SU-DHL-6 (cell line): ENCODE data around the gene PPARA.

Experiments
- EZH2phosphoT487 ChIP-seq: fragments of 200-600 bp; sonication (generic), shearing (Covaris generic); conservative IDR thresholded peaks from 2 replicates; pipeline ENCODE4 v1.6.1; 2018; ENCODE audit warnings: mild to moderate bottlenecking, antibody characterized with exemption, low read length, moderate library complexity, mixed read lengths
- TF ChIP-seq, protein P1 (sequence below): fragments of 200-600 bp; sonication (generic); IDR thresholded peaks from one replicate; pipeline ENCODE4 v1.5.1; 2017; ENCODE audit warnings: antibody characterized with exemption, mild to moderate bottlenecking, low read length, moderate library complexity; ENCODE audit not compliant: insufficient read depth, poor library complexity, severe bottlenecking

DNA sequence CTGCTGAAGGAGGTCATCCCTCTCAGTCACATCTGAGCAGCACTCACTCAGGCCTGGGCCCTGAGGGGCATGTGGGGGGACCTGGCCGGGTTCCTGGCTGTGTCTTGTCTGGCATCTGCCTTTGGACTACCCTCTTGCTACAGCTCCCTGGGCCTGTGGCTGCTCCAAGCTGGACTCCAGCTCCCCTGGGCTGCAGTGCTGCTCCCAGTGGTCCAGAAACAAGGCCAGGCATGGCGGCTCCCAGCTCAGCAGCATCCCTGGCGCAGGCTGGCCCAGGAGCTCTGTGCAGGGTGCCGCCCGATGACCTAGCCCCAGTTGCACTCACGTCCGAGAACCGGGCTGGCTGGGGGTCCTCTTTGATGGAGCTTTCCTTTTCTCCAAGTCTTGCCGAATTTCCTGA, 94.4 kb downstream of the PPARA start:
- TF ChIP-seq, protein P1, sequence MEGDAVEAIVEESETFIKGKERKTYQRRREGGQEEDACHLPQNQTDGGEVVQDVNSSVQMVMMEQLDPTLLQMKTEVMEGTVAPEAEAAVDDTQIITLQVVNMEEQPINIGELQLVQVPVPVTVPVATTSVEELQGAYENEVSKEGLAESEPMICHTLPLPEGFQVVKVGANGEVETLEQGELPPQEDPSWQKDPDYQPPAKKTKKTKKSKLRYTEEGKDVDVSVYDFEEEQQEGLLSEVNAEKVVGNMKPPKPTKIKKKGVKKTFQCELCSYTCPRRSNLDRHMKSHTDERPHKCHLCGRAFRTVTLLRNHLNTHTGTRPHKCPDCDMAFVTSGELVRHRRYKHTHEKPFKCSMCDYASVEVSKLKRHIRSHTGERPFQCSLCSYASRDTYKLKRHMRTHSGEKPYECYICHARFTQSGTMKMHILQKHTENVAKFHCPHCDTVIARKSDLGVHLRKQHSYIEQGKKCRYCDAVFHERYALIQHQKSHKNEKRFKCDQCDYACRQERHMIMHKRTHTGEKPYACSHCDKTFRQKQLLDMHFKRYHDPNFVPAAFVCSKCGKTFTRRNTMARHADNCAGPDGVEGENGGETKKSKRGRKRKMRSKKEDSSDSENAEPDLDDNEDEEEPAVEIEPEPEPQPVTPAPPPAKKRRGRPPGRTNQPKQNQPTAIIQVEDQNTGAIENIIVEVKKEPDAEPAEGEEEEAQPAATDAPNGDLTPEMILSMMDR, result no peak
- TF ChIP-seq EZH2phosphoT487, result no peak
